ENCODE measurements around the gene VPS45. TPM values are rescaled to one million over a fixed set of nuclear protein-coding genes. Genes with fewer than 3 reads are reported as not detected.

Gene VPS45
- polyA plus RNA-seq, 3 donors, result 36.0 to 41.9 (median 36.8) TPM

DNA sequence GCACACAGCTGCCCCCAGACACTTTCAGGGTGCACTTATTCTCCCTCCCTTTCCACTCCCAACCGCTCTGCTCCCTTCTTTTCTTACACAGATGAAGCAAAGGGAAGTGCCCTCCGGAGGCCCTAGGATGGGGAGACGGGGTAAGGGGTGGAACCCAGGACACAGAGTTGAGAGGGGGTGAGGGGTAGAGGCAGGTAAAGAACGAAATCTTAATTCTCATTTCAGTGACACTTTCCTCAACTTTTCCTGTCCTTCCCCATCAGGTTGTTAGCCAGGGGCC, 94.9 kb downstream of the VPS45 start:
- Mint-ChIP-seq H3K36me3 (peaks cover 33 to 37% of the 10 kb centered on the region in 2 donors), H3K27ac (peak overlapping the region; percentile 95 to 99 (median 99)), H3K4me1 (peaks cover 86% of the 10 kb centered on the region), H3K4me3 (peak overlapping the region; percentile 82 to 93), H3K9me3 (peaks cover 0 to 5% (median 0%) of the 10 kb centered on the region in 7 donors), H3K27me3 (ENCODE audit: low read depth in 3 of 3) (no peaks in the 10 kb centered on the region)
- H4K20me1 ChIP-seq (ENCODE audit: insufficient read depth, low read length), result peaks cover 22% of the 10 kb centered on the region
- TF ChIP-seq, protein P1, sequence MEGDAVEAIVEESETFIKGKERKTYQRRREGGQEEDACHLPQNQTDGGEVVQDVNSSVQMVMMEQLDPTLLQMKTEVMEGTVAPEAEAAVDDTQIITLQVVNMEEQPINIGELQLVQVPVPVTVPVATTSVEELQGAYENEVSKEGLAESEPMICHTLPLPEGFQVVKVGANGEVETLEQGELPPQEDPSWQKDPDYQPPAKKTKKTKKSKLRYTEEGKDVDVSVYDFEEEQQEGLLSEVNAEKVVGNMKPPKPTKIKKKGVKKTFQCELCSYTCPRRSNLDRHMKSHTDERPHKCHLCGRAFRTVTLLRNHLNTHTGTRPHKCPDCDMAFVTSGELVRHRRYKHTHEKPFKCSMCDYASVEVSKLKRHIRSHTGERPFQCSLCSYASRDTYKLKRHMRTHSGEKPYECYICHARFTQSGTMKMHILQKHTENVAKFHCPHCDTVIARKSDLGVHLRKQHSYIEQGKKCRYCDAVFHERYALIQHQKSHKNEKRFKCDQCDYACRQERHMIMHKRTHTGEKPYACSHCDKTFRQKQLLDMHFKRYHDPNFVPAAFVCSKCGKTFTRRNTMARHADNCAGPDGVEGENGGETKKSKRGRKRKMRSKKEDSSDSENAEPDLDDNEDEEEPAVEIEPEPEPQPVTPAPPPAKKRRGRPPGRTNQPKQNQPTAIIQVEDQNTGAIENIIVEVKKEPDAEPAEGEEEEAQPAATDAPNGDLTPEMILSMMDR (IDR thresholded peaks at IDR 0.05), result no peak
- H3K79me2 ChIP-seq (ENCODE audit: insufficient read depth, low read length), result peaks cover 30% of the 10 kb centered on the region
- peak overlapping the region; percentile 63 for H3K9ac ChIP-seq (ENCODE audit: insufficient read depth, low read length, poor library complexity, severe bottlenecking)
- DNase-seq, result peak in 1 of 3 donors; percentile 15
- H3K27ac ChIP-seq (ENCODE audit: low read depth in 1 of 2, low read length in 2 of 2), result peak overlapping the region; percentile 90 to 97
- no CpG with 5 or more reads among the region's 4 CpGs for WGBS (ENCODE audit: insufficient coverage)
- peak overlapping the region; percentile 35 to 83 (median 42) for H3K4me3 ChIP-seq (replicated peaks in 1 of 3; ENCODE audit: low read depth in 2 of 3, low read length in 3 of 3)
- H3K4me1 ChIP-seq (ENCODE audit: control insufficient read depth in 1 of 2, insufficient read depth in 2 of 2, low read length in 2 of 2), result peaks cover 87 to 93% of the 10 kb centered on the region in 2 donors
- H3K4me2 ChIP-seq (replicated peaks; ENCODE audit: extremely low read depth, low read length, poor library complexity, severe bottlenecking), result peak overlapping the region; percentile 86
- no peaks in the 10 kb centered on the region for H3K27me3 ChIP-seq (ENCODE audit: control insufficient read depth in 2 of 2, insufficient read depth in 2 of 2, low read length in 2 of 2)
- H2AFZ ChIP-seq (ENCODE audit: insufficient read depth, low read depth, low read length, poor library complexity, severe bottlenecking), result no peak overlapping the region
- no peaks in the 10 kb centered on the region for H3K9me3 ChIP-seq (replicated peaks in 1 of 2; ENCODE audit: control insufficient read depth in 1 of 2, insufficient read depth in 1 of 2, low read length in 2 of 2)
- intact Hi-C loops (cut with micrococcal nuclease), result loop anchor here in 1 of 2 donors (10.0 kb wide), 1 partner anchor 198 kb away; no protein-coding TSS in a partner anchor
- peaks cover 18 to 24% of the 10 kb centered on the region in 2 donors for H3K36me3 ChIP-seq (replicated peaks in 1 of 2; ENCODE audit: control insufficient read depth in 1 of 2, insufficient read depth in 2 of 2, low read length in 2 of 2)

DNA sequence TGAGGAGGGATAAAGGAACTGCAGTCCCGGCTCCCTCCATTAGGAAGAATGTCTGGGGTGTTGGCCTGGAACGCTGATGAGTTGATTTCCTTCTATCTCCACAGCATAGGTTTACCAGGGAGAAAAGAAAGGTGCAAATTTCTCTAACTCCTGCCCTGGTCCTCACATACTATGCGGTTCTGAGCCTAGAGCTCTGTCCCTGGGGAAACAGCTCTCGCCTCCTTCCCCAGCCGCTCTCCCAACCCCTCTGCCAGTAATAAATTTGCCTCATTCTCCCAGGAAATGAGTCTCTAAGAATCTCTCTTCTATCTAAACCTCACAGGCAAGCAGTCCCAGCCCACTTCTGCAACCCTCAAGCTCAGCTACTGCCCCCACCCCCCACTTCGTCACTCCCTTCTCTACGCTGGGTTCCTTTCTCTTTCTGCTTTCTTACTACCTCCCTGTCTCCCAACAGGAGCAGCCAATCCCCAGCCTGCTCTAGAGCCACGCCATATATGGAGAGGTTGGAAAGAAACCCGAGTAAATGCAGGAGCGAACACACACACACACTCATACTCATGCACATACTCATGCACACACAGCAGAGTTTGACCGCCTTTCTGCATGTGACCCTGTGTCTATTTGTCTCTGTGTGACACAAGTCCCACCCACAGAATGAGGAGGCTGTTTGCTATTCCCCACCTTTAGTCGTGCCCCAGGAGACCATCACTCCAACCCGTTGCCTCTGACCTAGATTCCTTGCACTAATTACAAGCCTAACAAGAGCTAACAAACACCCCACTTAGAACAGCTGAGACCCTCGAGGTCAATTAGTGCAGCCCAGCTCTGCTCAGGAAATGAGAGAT, 95.5 kb downstream of the VPS45 start:
- Mint-ChIP-seq H3K36me3 (peaks cover 27 to 31% of the 10 kb centered on the region in 2 donors), H3K9me3 (peaks cover 0 to 3% (median 0%) of the 10 kb centered on the region in 7 donors), H3K27me3 (ENCODE audit: low read depth in 3 of 3) (no peaks in the 10 kb centered on the region), H3K27ac (peak overlapping the region; percentile 95 to 99 (median 99)), H3K4me1 (peaks cover 84% of the 10 kb centered on the region), H3K4me3 (peak overlapping the region; percentile 82 to 93)
- peak; percentile 87 to 95 (median 89) for DNase-seq
- TF ChIP-seq, protein P1 (IDR thresholded peaks at IDR 0.05), result no peak
- Histone ChIP-seq H3K9me3 (replicated peaks in 1 of 2; ENCODE audit: control insufficient read depth in 1 of 2, insufficient read depth in 1 of 2, low read length in 2 of 2) (no peaks in the 10 kb centered on the region), H3K36me3 (replicated peaks in 1 of 2; ENCODE audit: control insufficient read depth in 1 of 2, insufficient read depth in 2 of 2, low read length in 2 of 2) (peaks cover 13 to 18% of the 10 kb centered on the region in 2 donors), H4K20me1 (ENCODE audit: insufficient read depth, low read length) (peaks cover 16% of the 10 kb centered on the region), H3K27ac (ENCODE audit: low read depth in 1 of 2, low read length in 2 of 2) (peak overlapping the region; percentile 90 to 97), H3K4me3 (replicated peaks in 1 of 3; ENCODE audit: low read depth in 2 of 3, low read length in 3 of 3) (peak overlapping the region; percentile 35 to 83 (median 42)), H2AFZ (ENCODE audit: insufficient read depth, low read depth, low read length, poor library complexity, severe bottlenecking) (no peak overlapping the region), H3K4me2 (replicated peaks; ENCODE audit: extremely low read depth, low read length, poor library complexity, severe bottlenecking) (peak overlapping the region; percentile 86), H3K4me1 (ENCODE audit: control insufficient read depth in 1 of 2, insufficient read depth in 2 of 2, low read length in 2 of 2) (peaks cover 82 to 88% of the 10 kb centered on the region in 2 donors), H3K9ac (ENCODE audit: insufficient read depth, low read length, poor library complexity, severe bottlenecking) (peak overlapping the region; percentile 63), H3K79me2 (ENCODE audit: insufficient read depth, low read length) (peaks cover 25% of the 10 kb centered on the region), H3K27me3 (ENCODE audit: control insufficient read depth in 2 of 2, insufficient read depth in 2 of 2, low read length in 2 of 2) (no peaks in the 10 kb centered on the region)
- intact Hi-C loops (cut with micrococcal nuclease), result loop anchor here in 1 of 2 donors (10.0 kb wide), 1 partner anchor 198 kb away; no protein-coding TSS in a partner anchor
- WGBS (ENCODE audit: insufficient coverage), result 0% methylated on average over 8 of the region's 14 CpGs

Measured in CD14-positive monocyte (primary cell).